Mammary epithelial cell (primary cell): Measurements from ENCODE around the gene SQSTM1.

ENCODE experiments used
- CTCF ChIP-seq, 2 donors: IDR thresholded peaks in 1 of 2; conservative IDR thresholded peaks in 1 of 2; 2 replicates each; pipeline ENCODE4 v1.5.1; 2011 to 2012; ENCODE audit warnings: inconsistent platforms in 2 of 2, low read length in 2 of 2, mild to moderate bottlenecking in 2 of 2, control low read depth in 1 of 2, low read depth in 1 of 2; ENCODE audit not compliant: insufficient read depth in 1 of 2; ENCODE audit errors: extremely low read depth in 1 of 2
- EZH2 ChIP-seq: IDR thresholded peaks from 2 replicates; pipeline ENCODE4 v1.6.1; 2012; ENCODE audit warnings: low read length, inconsistent platforms, borderline replicate concordance

- no peak for TF ChIP-seq CTCF (conservative IDR thresholded peaks at IDR 0.05 in 1 of 2, IDR thresholded peaks at IDR 0.05 in 1 of 2; ENCODE audit: extremely low read depth in 1 of 2, insufficient read depth in 1 of 2, low read depth in 1 of 2, low read length in 2 of 2)
- no peak for TF ChIP-seq EZH2
Measured at GRCh38 chr5:179885491-179886090, 64.9 kb downstream of the SQSTM1 start.
